HEK293T (cell line): Measurements from ENCODE around the gene GMCL2.

Experiments used
- CTCF ChIA-PET: fragments of 350-600 bp; formaldehyde crosslinking; extraction: SDS; loops from one replicate; lab custom pipeline; 2021; ENCODE audit warnings: antibody characterized with exemption, inconsistent platforms; lab: Yijun Ruan, JAX
- POLR2A ChIA-PET: fragments of 350-600 bp; formaldehyde crosslinking; extraction: SDS; loops from one replicate; lab custom pipeline; 2020; ENCODE audit warnings: antibody characterized with exemption, inconsistent platforms; lab: Yijun Ruan, JAX
- DNase-seq: peaks from one replicate; pipeline ENCODE4 v3.0.0; 2012; ENCODE audit warnings: mixed read lengths; ENCODE audit errors: extremely low spot score
- ARNT ChIP-seq: fragments of 450-650 bp; IDR thresholded peaks from 2 replicates; pipeline ENCODE4 v1.6.1; 2017; ENCODE audit warnings: mild to moderate bottlenecking
- BHLHE40 ChIP-seq: fragments of 450-650 bp; IDR thresholded peaks from 2 replicates; pipeline ENCODE4 v1.6.1; 2016; ENCODE audit warnings: mild to moderate bottlenecking, moderate library complexity, borderline replicate concordance
- CTBP1 ChIP-seq: fragments of 450-650 bp; IDR thresholded peaks from 2 replicates; pipeline ENCODE4 v1.6.1; 2016; ENCODE audit warnings: borderline replicate concordance
- ELF4 ChIP-seq: fragments of 450-650 bp; IDR thresholded peaks from 2 replicates; pipeline ENCODE4 v1.6.1; 2017; ENCODE audit warnings: antibody characterized with exemption
- FOXA1 ChIP-seq: fragments of 450-650 bp; IDR thresholded peaks from 2 replicates; pipeline ENCODE4 v1.6.1; 2016; ENCODE audit warnings: mild to moderate bottlenecking
- FOXK2 ChIP-seq: fragments of 450-650 bp; IDR thresholded peaks from 2 replicates; pipeline ENCODE4 v1.6.1; 2016; ENCODE audit warnings: mild to moderate bottlenecking
- FOXM1 ChIP-seq: fragments of 450-650 bp; IDR thresholded peaks from 2 replicates; pipeline ENCODE4 v1.6.1; 2017; ENCODE audit warnings: mild to moderate bottlenecking, borderline replicate concordance
- HDGF ChIP-seq: fragments of 450-650 bp; IDR thresholded peaks from 2 replicates; pipeline ENCODE4 v1.6.1; 2017; ENCODE audit warnings: antibody characterized with exemption, borderline replicate concordance
- L3MBTL2 ChIP-seq: fragments of 450-650 bp; conservative IDR thresholded peaks from 2 replicates; pipeline ENCODE4 v1.6.1; 2016; ENCODE audit warnings: mild to moderate bottlenecking
- LEF1 ChIP-seq: fragments of 450-650 bp; IDR thresholded peaks from 2 replicates; pipeline ENCODE4 v1.6.1; 2017; ENCODE audit warnings: mild to moderate bottlenecking, borderline replicate concordance
- NFRKB ChIP-seq: fragments of 450-650 bp; IDR thresholded peaks from 2 replicates; pipeline ENCODE4 v1.6.1; 2016; ENCODE audit warnings: mild to moderate bottlenecking, moderate library complexity
- SP1 ChIP-seq: fragments of 450-650 bp; IDR thresholded peaks from 2 replicates; pipeline ENCODE4 v1.6.1; 2017
- SUZ12 ChIP-seq: fragments of 450-650 bp; IDR thresholded peaks from 2 replicates; pipeline ENCODE4 v1.6.1; 2016; ENCODE audit warnings: mild to moderate bottlenecking
- TARDBP ChIP-seq: fragments of 450-650 bp; IDR thresholded peaks from 2 replicates; pipeline ENCODE4 v1.6.1; 2016
- ZNF384 ChIP-seq: fragments of 450-650 bp; IDR thresholded peaks from 2 replicates; pipeline ENCODE4 v1.6.1; 2016
- TF ChIP-seq, protein P1 (sequence below): fragments of 450-650 bp; IDR thresholded peaks from 2 replicates; pipeline ENCODE4 v1.6.1; 2016

The GMCL2 gene

DNA sequence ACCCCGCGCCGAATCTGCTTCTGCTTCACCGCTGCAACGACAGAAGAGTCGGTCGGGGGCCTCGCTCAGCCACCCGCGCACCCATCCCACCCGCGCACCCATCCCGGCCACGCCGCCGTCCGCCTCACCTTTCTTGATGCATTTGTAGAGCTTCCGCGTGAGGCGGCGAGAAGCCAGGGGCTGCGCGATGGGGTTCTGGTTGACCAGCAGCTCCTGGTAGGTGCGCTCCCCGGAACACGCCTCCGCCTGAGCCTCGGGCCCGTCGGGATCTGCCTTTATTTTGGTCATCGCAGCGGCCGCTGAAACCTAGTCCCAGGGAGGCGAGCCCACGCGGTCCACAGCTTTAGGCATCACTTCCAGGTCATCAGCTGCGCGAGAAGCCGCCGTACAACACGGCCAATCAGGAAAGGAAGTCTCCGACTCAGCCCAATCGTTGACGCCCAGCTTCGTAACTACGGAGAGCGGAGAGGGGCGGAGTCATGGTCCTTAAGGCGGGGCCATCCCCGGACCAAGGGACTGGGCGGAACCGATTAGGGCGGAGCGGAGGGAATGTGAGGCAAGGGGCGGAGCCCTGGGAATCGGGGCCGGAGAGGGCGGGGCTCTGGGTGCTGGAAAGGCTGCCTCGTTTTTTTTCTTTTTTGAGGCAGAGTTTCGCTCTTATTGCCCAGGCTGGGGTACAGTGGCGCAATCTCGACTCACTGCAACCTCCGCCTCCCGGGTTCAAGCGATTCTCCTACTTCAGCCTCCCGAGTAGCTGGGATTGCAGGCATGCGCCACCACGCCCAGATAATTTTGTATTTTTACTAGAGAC, 33.4 kb downstream of the GMCL2 start, which contains the start of gene NHP2:
NHP2 (minus strand) TSS at position 356 of the 811 bp plus-strand sequence; CDS start at position 288, 68 bp downstream.
- POLR2A ChIA-PET: interaction anchor here (0.7 to 2.4 kb wide), 15 partner anchors 10 to 78 kb away, joined by 3 to 13 read pairs (median 5); partner anchors contain the start of genes HNRNPAB and RMND5B
- DNase-seq: peak; percentile 99
- no peak for TF ChIP-seq LEF1
- TF ChIP-seq ELF4: no peak; the same call in 1 of the 2 replicates
- no peak for TF ChIP-seq FOXK2
- TF ChIP-seq CTBP1: no peak
- TF ChIP-seq NFRKB: no peak
- TF ChIP-seq ZNF384: peak; percentile 87; the same call in 1 of the 2 replicates
- peak; percentile 83 for TF ChIP-seq L3MBTL2
- CTCF ChIA-PET: interaction anchor here (1.0 to 6.9 kb wide), 3 partner anchors 9 to 78 kb away, joined by 3 to 30 read pairs (median 4); no protein-coding TSS in a partner anchor

DNA sequence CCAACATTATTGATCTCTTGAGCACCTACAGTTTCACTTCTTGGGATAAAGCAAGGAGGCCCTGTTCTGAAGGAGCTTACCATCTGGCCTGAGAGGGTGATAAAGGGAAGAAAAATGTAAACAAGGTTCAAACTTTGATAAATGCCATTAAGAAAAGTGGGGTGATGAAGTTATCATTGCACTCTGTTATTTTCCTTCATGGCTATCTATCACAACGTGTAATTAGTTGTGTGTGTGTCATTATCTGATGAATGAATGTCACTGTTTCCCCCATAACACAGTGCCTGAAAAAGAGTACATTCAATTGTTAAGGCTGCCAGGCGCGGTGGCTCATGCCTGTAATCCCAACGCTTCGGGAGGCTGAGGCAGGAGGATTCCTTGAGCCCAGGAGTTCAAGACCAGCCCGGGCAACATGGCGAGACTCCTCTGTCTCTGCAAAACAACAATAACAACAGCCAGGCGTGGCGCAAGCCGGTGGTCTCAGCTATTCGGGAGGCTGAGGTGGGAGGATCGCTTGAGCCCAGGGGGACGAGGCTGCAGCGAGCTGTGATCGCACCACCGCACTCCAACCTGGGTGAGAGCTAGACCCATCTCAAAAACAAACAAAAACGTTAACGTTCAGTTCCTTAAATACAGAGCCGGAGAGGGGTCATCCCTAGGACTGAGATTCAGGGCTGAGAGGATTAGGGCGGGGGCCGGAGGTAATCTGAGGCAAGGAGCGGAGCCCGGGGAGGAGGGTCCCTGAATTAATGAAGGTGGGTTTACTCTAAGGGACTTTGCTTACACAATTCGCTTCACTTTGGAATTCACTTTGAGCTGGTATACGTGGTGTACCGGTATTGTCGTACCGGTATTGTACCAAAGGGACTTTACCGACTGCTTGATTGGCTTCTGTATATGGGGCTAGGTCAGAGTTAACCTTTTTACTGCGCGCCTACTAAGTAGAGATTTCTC, 34.4 kb downstream of the GMCL2 start:
- no peak for DNase-seq
- CTCF ChIA-PET: interaction anchor here (0.6 to 6.9 kb wide), 4 partner anchors 10 to 127 kb away, joined by 3 to 30 read pairs (median 4); no protein-coding TSS in a partner anchor

DNA sequence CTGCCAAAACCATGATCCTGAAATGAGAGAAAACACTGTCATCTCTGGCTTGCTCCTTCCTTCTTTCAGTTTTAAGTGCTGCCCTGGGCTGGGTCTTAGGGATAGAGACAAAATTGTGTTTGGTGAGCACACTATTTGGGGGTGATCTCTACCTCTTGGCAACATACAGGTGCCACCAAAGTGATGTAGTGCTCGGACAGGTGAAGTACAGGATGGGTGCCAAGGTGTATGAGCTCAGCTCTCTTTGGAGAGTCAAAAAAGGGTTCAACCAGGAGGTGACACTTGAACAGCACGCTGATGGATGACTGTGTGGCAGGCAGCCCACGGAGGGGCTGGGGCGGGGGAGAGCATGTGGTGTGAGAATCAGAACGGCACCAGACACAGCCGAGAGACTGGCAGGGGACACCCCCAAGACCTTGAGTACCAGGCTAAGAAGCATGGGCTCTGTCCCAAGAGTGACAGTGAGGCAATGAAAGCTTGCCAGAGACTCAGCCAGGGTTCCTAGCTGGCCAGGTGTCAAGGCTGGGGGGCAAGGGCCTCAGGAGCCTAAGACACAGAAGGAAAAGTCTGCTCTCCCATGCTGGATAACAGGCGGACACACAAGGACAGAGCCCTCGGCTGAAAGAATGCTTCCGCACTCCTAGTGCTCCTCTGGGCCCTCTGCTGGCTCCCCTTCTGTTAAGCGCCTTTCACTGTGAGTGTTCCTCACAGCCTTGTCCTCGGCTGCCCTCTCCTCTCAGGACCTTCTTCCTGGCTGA, 36.0 kb downstream of the GMCL2 start:
- no peak for DNase-seq
- CTCF ChIA-PET: interaction anchor here (1.6 kb wide), 1 partner anchor 30 kb away, joined by 4 read pairs; no protein-coding TSS in a partner anchor
- TF ChIP-seq FOXM1 (no peak), FOXA1 (no peak), LEF1 (no peak), L3MBTL2 (no peak), TARDBP (no peak), SP1 (no peak), ELF4 (no peak), CTBP1 (no peak), ARNT (no peak), ZNF384 (no peak), HDGF (no peak), SUZ12 (no peak), NFRKB (no peak), FOXK2 (no peak), BHLHE40 (no peak)
- TF ChIP-seq, protein P1, sequence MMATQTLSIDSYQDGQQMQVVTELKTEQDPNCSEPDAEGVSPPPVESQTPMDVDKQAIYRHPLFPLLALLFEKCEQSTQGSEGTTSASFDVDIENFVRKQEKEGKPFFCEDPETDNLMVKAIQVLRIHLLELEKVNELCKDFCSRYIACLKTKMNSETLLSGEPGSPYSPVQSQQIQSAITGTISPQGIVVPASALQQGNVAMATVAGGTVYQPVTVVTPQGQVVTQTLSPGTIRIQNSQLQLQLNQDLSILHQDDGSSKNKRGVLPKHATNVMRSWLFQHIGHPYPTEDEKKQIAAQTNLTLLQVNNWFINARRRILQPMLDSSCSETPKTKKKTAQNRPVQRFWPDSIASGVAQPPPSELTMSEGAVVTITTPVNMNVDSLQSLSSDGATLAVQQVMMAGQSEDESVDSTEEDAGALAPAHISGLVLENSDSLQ: no peak
- POLR2A ChIA-PET: interaction anchor here (0.5 kb wide), 1 partner anchor 15 kb away, joined by 3 read pairs; no protein-coding TSS in a partner anchor

More for the DNA sequence above, 34.4 kb downstream of the GMCL2 start:
- POLR2A ChIA-PET: interaction anchor here (0.6 to 2.4 kb wide), 10 partner anchors 9 to 77 kb away, joined by 3 to 13 read pairs (median 8); partner anchors contain the start of genes HNRNPAB and RMND5B
- TF ChIP-seq FOXM1: no peak
- TF ChIP-seq ZNF384: no peak
- TF ChIP-seq CTBP1: no peak
- no peak for TF ChIP-seq ELF4

DNA sequence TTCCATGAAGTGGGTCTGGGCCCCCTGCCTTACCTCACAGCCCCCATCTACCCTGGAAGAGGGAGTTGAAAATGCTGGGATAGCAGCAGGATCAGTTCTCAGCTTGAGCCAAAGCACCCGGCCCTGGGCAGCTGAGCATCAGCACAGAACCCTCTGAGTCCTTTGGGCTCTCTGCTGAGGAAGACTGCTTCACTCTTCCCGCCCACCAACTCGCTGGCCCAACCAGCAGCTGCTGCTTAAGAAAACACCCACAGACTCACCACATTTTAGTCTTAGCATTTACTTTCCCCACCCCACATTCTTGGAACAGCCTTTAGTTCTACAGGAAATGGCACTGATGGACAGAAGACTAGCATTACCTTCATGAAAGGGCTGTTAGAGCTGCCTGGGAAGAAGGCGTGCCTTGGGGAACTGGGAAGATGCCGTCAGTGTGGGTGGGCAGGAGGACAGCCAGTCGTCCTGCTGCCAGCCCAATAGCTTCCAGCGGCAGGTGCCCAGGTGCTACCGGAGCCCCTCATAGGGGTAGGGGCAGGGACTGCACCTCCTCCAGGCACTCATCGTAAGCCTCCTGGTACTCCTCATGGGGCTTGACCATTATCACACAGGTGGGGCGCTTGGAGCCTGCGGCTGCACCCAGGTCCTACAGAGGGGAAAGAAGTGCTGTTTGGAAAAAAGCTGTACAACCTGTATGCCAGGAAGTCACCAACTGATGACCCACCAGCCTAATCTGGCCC, 37.8 kb downstream of the GMCL2 start:
- POLR2A ChIA-PET: interaction anchor here (1.1 to 1.7 kb wide), 5 partner anchors 14 to 74 kb away, joined by 3 to 8 read pairs (median 5); partner anchors contain the start of gene RMND5B

More for the DNA sequence above, 37.8 kb downstream of the GMCL2 start:
- CTCF ChIA-PET: interaction anchor here (0.9 to 3.0 kb wide), 4 partner anchors 29 to 74 kb away, joined by 3 to 17 read pairs (median 4); no protein-coding TSS in a partner anchor
- TF ChIP-seq SUZ12 (no peak), SP1 (no peak), FOXM1 (no peak), ZNF384 (no peak), CTBP1 (no peak), LEF1 (no peak), FOXA1 (no peak), NFRKB (no peak), L3MBTL2 (no peak), ARNT (no peak), FOXK2 (no peak), ELF4 (no peak), BHLHE40 (no peak), TARDBP (no peak), HDGF (no peak)
- TF ChIP-seq, protein P1: no peak
- DNase-seq: no peak
